ENCODE measurements around the gene RBMS3.

RBMS3 gene

GRCh38 chr3:29827756-29828155 is 546.9 kb downstream of the RBMS3 start:
- no peak for DNase-seq

GRCh38 chr3:29829340-29829739 is 548.5 kb downstream of the RBMS3 start:
- DNase-seq = no peak

- no peak for DNase-seq
Measured at GRCh38 chr3:29850641-29851040, 569.8 kb downstream of the RBMS3 start.

GRCh38 chr3:29852767-29853166 is 571.9 kb downstream of the RBMS3 start:
- no peak for DNase-seq

GRCh38 chr3:29853841-29854397 is 573.0 kb downstream of the RBMS3 start:
- no peak for DNase-seq

GRCh38 chr3:29854821-29855220 is 574.0 kb downstream of the RBMS3 start:
- no peak for DNase-seq

- DNase-seq = no peak
Measured at GRCh38 chr3:29859726-29860270, 578.9 kb downstream of the RBMS3 start.

GRCh38 chr3:29864809-29865208 is 583.9 kb downstream of the RBMS3 start:
- no peak for DNase-seq

GRCh38 chr3:29868543-29869101 is 587.8 kb downstream of the RBMS3 start:
- no peak for DNase-seq

GRCh38 chr3:29870136-29870535 is 589.3 kb downstream of the RBMS3 start:
- no peak for DNase-seq

GRCh38 chr3:29871087-29871486 is 590.2 kb downstream of the RBMS3 start:
- no peak for DNase-seq

- no peak for DNase-seq
Measured at GRCh38 chr3:29880809-29881208, 599.9 kb downstream of the RBMS3 start.

GRCh38 chr3:29887451-29887850 is 606.6 kb downstream of the RBMS3 start:
- no peak for DNase-seq

GRCh38 chr3:29889215-29889614 is 608.3 kb downstream of the RBMS3 start:
- no peak for DNase-seq

- DNase-seq = no peak
Measured at GRCh38 chr3:29890801-29891200, 609.9 kb downstream of the RBMS3 start.

GRCh38 chr3:29892976-29893554 is 612.2 kb downstream of the RBMS3 start:
- no peak for DNase-seq

GRCh38 chr3:29896856-29897255 is 616.0 kb downstream of the RBMS3 start:
- DNase-seq = no peak

GRCh38 chr3:29898171-29898965 is 617.5 kb downstream of the RBMS3 start:
- DNase-seq = no peak

GRCh38 chr3:29899021-29899420 is 618.1 kb downstream of the RBMS3 start:
- DNase-seq = no peak

- DNase-seq = no peak
Measured at GRCh38 chr3:29901097-29901496, 620.2 kb downstream of the RBMS3 start.

GRCh38 chr3:29903600-29903999 is 622.7 kb downstream of the RBMS3 start:
- DNase-seq = no peak

- DNase-seq = no peak
Measured at GRCh38 chr3:29906906-29907305, 626.0 kb downstream of the RBMS3 start.

GRCh38 chr3:29912600-29913288 is 631.9 kb downstream of the RBMS3 start:
- DNase-seq = no peak
